ENCODE data around the gene FKBP7.
A peak's percentile ranks its signal among the peaks of the same experiment; 100 is the strongest.

FKBP7 gene

DNA sequence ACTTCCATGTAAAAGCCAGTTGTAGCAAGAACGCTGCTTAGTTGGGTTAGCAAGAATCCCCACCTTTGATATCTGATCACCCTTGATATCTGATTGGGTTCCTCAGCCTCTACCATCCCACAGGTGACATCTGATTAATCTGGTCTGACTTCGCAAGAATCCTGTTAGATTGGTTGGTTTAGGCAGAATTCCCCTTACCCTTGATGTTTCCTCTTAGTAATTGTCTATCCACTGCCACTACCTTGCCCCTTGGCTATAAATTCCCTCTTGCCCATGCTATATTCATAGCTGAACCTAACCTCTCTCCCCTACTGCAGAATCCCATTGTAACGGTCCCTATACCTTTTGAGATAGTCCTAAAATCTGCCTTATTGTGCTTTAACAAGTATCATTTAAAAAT is 60.5 kb downstream of the FKBP7 start:
- H3K27ac Mint-ChIP-seq, result no peak overlapping the region
- TF ChIP-seq, protein P1, sequence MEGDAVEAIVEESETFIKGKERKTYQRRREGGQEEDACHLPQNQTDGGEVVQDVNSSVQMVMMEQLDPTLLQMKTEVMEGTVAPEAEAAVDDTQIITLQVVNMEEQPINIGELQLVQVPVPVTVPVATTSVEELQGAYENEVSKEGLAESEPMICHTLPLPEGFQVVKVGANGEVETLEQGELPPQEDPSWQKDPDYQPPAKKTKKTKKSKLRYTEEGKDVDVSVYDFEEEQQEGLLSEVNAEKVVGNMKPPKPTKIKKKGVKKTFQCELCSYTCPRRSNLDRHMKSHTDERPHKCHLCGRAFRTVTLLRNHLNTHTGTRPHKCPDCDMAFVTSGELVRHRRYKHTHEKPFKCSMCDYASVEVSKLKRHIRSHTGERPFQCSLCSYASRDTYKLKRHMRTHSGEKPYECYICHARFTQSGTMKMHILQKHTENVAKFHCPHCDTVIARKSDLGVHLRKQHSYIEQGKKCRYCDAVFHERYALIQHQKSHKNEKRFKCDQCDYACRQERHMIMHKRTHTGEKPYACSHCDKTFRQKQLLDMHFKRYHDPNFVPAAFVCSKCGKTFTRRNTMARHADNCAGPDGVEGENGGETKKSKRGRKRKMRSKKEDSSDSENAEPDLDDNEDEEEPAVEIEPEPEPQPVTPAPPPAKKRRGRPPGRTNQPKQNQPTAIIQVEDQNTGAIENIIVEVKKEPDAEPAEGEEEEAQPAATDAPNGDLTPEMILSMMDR (IDR thresholded peaks at IDR 0.05; ENCODE audit: unreplicated experiment in 3 of 3), result no peak
- no peaks in the 10 kb centered on the region for H3K27me3 Mint-ChIP-seq (ENCODE audit: low read depth)
- H3K4me1 Mint-ChIP-seq, result peaks cover 40% of the 10 kb centered on the region
- no peaks in the 10 kb centered on the region for H3K9me3 Mint-ChIP-seq
- H3K4me3 Mint-ChIP-seq, result no peak overlapping the region
- peaks cover 20% of the 10 kb centered on the region for H3K36me3 Mint-ChIP-seq (ENCODE audit: low read depth)

DNA sequence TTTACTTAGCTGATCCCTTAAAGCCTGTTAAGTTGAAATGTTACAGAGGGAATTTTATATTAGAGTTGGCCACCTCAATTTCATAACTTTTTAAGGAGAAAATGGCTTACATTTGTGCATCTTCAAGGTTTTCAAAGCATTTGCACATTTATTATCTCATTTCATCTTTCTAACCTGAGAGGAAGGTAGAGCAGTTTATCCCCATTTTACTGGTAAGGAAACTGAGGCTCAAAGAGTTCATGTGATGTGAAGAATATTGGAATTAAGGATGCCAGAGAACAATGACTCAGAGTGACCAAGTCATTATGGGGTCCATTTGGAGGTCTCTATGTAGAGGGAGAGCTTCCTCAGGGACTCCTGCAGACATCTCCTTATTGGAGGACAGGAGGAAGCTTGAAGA is 62.4 kb downstream of the FKBP7 start:
- no peak overlapping the region for H3K4me3 Mint-ChIP-seq
- no peak overlapping the region for H3K27ac Mint-ChIP-seq
- H3K27me3 Mint-ChIP-seq (ENCODE audit: low read depth), result no peaks in the 10 kb centered on the region
- no peaks in the 10 kb centered on the region for H3K9me3 Mint-ChIP-seq
- peaks cover 40% of the 10 kb centered on the region for H3K4me1 Mint-ChIP-seq
- peaks cover 12% of the 10 kb centered on the region for H3K36me3 Mint-ChIP-seq (ENCODE audit: low read depth)
- TF ChIP-seq, protein P1 (IDR thresholded peaks at IDR 0.05; ENCODE audit: unreplicated experiment in 3 of 3), result no peak

DNA sequence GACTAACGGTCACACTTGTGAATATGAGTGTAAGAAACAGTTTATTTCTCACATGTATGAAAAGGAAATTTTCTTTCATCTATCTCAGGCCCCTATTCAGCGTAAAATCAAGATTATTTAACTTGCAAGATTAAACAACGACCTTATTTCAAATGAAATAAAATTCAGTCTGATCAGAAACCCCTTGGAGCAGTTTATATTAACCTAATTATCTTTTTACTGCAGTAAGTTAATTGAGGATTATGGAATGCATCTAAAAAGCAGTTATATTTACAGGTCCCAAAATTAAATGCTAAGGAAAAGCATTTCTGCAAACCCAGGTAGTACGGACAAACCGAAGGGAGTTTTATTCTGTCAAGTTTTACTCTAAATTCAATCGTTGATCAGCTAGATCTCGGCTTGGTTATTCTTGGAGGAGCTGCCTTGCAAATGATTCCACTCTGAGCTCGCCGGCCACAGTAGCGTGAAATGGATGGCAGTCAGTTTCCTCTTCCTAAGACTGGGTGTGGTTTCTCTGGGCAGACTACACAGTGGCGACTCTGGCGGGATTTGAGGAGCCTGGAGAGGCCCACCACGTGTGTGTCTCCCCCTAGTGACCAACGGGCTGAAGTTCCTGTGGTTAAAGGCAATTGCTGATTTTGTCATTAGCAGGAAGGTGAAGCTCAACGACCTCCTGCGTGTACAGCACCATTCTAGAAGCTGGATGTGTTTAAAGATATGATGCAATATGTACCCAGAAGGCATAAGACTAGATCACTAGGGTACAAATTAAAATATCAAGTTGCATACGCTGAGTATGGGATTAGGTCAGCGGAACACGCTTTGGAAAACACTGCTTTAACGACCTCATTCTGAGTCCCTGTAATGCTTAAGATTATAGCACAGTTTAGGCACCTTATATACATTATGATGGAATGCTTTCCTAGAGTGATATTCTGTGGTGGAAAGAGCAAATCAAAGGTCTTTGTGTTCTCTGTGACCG is 63.8 kb downstream of the FKBP7 start:
- Mint-ChIP-seq H3K36me3 (ENCODE audit: low read depth) (peaks cover 5% of the 10 kb centered on the region), H3K4me3 (peak overlapping the region; percentile 80 to 99 (median 87)), H3K27ac (peak overlapping the region; percentile 86 to 98 (median 88)), H3K27me3 (ENCODE audit: low read depth) (no peaks in the 10 kb centered on the region), H3K4me1 (peaks cover 26% of the 10 kb centered on the region), H3K9me3 (no peaks in the 10 kb centered on the region)
- TF ChIP-seq, protein P1 (IDR thresholded peaks at IDR 0.05; ENCODE audit: unreplicated experiment in 3 of 3), result peak; percentile 84 to 95 (median 91)

All from nephron (organoid).